Measurements from ENCODE around the gene CDK6. TPM values are rescaled to one million over a fixed set of nuclear protein-coding genes. Genes with fewer than 3 reads are reported as not detected.

CDK6 gene
- total RNA-seq, 1 experiment from 2014 or later, result 41.4 TPM

- H3K36me3 ChIP-seq (ENCODE audit: control insufficient read depth in 1 of 2, insufficient read depth in 2 of 2, low read length in 2 of 2), result no peaks in the 10 kb centered on the region
- no peaks in the 10 kb centered on the region for H3K9me2 ChIP-seq (ENCODE audit: insufficient read depth)
- no peaks in the 10 kb centered on the region for H4K20me1 ChIP-seq (ENCODE audit: insufficient read depth)
- no peak overlapping the region for H2AFZ ChIP-seq (ENCODE audit: low read depth, low read length, poor library complexity, severe bottlenecking)
- peak overlapping the region; percentile 91; the same call in 1 of the 2 replicates for H3K4me2 ChIP-seq (ENCODE audit: low read length)
- H3K4me3 ChIP-seq (replicated peaks in 1 of 2; ENCODE audit: low read depth in 1 of 2, low read length in 2 of 2), result no peak overlapping the region
- H3K79me2 ChIP-seq (ENCODE audit: insufficient read depth, low read length), result peaks cover 34% of the 10 kb centered on the region
- no peaks in the 10 kb centered on the region for H3K9me3 ChIP-seq (ENCODE audit: control insufficient read depth in 1 of 2, insufficient read depth in 1 of 2, low read depth in 1 of 2, low read length in 2 of 2)
- BruUV-seq (replicated peaks), result no TSS peak
- H3K27me3 ChIP-seq (ENCODE audit: insufficient read depth, low read length), result no peaks in the 10 kb centered on the region
- 0 out of 2 replicates have a peak overlapping the region, but pooled peaks have one; percentile 2 for H3K9ac ChIP-seq (ENCODE audit: low read length)
- RAD21 ChIA-PET (ENCODE audit: low non-redundant PET in 1 of 2, low total read pairs in 2 of 2, uncharacterized antibody in 2 of 2, unreplicated experiment in 2 of 2), result no interaction called here
- POLR2A ChIA-PET, result no interaction called here
- CTCF ChIA-PET, result interaction anchor here (1.4 kb wide), 1 partner anchor 133 kb away, joined by 4 read pairs; no protein-coding TSS in a partner anchor
- intact Hi-C loops (cut with micrococcal nuclease), result no loop called here
- H3K4me1 ChIP-seq (ENCODE audit: control insufficient read depth in 1 of 2, insufficient read depth in 2 of 2, low read length in 2 of 2), result peaks cover 38 to 61% of the 10 kb centered on the region in 2 experiments
- H3K27ac ChIP-seq (ENCODE audit: low read depth, low read length), result no peak overlapping the region; the same call in 1 of the 2 replicates
- no peak for TF ChIP-seq JUND (IDR thresholded peaks at IDR 0.05)
- TF ChIP-seq, protein P1, sequence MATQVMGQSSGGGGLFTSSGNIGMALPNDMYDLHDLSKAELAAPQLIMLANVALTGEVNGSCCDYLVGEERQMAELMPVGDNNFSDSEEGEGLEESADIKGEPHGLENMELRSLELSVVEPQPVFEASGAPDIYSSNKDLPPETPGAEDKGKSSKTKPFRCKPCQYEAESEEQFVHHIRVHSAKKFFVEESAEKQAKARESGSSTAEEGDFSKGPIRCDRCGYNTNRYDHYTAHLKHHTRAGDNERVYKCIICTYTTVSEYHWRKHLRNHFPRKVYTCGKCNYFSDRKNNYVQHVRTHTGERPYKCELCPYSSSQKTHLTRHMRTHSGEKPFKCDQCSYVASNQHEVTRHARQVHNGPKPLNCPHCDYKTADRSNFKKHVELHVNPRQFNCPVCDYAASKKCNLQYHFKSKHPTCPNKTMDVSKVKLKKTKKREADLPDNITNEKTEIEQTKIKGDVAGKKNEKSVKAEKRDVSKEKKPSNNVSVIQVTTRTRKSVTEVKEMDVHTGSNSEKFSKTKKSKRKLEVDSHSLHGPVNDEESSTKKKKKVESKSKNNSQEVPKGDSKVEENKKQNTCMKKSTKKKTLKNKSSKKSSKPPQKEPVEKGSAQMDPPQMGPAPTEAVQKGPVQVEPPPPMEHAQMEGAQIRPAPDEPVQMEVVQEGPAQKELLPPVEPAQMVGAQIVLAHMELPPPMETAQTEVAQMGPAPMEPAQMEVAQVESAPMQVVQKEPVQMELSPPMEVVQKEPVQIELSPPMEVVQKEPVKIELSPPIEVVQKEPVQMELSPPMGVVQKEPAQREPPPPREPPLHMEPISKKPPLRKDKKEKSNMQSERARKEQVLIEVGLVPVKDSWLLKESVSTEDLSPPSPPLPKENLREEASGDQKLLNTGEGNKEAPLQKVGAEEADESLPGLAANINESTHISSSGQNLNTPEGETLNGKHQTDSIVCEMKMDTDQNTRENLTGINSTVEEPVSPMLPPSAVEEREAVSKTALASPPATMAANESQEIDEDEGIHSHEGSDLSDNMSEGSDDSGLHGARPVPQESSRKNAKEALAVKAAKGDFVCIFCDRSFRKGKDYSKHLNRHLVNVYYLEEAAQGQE (IDR thresholded peaks at IDR 0.05; ENCODE audit: low read depth), result no peak
- TF ChIP-seq CEBPB (IDR thresholded peaks at IDR 0.05; ENCODE audit: low read depth), result no peak
- TF ChIP-seq POLR2AphosphoS5 (IDR thresholded peaks at IDR 0.05; ENCODE audit: low read depth, low read length), result no peak
- TF ChIP-seq POLR2A (IDR thresholded peaks at IDR 0.05; ENCODE audit: borderline replicate concordance, extremely low read depth, insufficient read depth, insufficient read length), result no peak
- TF ChIP-seq RAD21 (IDR thresholded peaks at IDR 0.05; ENCODE audit: low read depth), result no peak
- TF ChIP-seq ZNF274 (IDR thresholded peaks at IDR 0.05; ENCODE audit: low read depth, low read length), result no peak
- no peak for TF ChIP-seq EZH2phosphoT487 (IDR thresholded peaks at IDR 0.05; ENCODE audit: borderline replicate concordance)
- TF ChIP-seq, protein P2, sequence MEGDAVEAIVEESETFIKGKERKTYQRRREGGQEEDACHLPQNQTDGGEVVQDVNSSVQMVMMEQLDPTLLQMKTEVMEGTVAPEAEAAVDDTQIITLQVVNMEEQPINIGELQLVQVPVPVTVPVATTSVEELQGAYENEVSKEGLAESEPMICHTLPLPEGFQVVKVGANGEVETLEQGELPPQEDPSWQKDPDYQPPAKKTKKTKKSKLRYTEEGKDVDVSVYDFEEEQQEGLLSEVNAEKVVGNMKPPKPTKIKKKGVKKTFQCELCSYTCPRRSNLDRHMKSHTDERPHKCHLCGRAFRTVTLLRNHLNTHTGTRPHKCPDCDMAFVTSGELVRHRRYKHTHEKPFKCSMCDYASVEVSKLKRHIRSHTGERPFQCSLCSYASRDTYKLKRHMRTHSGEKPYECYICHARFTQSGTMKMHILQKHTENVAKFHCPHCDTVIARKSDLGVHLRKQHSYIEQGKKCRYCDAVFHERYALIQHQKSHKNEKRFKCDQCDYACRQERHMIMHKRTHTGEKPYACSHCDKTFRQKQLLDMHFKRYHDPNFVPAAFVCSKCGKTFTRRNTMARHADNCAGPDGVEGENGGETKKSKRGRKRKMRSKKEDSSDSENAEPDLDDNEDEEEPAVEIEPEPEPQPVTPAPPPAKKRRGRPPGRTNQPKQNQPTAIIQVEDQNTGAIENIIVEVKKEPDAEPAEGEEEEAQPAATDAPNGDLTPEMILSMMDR (IDR thresholded peaks at IDR 0.05 in 2 of 3, conservative IDR thresholded peaks at IDR 0.05 in 1 of 3; ENCODE audit: borderline replicate concordance in 1 of 3, insufficient read depth in 1 of 3, low read depth in 2 of 3, low read length in 2 of 3), result no peak
- TF ChIP-seq CBX3 (IDR thresholded peaks at IDR 0.05; ENCODE audit: low read depth), result no peak
- ATAC-seq (no peak), DNase-seq (ENCODE audit: low read depth, low spot score) (no peak)
Observed at GRCh38 chr7:92699560-92699959, 136.8 kb downstream of the CDK6 start.

Measured in HCT116 (cell line).